Thyroid gland (tissue), 4 donors: ENCODE results near the gene ADCY5.

Experiments
- POLR2A ChIP-seq, 2 donors: fragments of 450-650 bp; IDR thresholded peaks; one replicate each; pipeline ENCODE4 v1.6.1; 2017; ENCODE audit warnings: antibody characterized with exemption in 2 of 2, mild to moderate bottlenecking in 2 of 2, moderate library complexity in 1 of 2
- TF ChIP-seq, protein P1 (sequence below), 6 experiments: fragments of 200-600 bp in 3 of 6; fragments of 450-650 bp in 3 of 6; sonication (generic) in 3 of 6; IDR thresholded peaks; one replicate each; pipeline ENCODE4 v1.5.1; 2016 to 2019; ENCODE audit warnings: antibody characterized with exemption in 6 of 6, mild to moderate bottlenecking in 2 of 6, inconsistent platforms in 1 of 6, moderate library complexity in 1 of 6

- TF ChIP-seq, protein P1, sequence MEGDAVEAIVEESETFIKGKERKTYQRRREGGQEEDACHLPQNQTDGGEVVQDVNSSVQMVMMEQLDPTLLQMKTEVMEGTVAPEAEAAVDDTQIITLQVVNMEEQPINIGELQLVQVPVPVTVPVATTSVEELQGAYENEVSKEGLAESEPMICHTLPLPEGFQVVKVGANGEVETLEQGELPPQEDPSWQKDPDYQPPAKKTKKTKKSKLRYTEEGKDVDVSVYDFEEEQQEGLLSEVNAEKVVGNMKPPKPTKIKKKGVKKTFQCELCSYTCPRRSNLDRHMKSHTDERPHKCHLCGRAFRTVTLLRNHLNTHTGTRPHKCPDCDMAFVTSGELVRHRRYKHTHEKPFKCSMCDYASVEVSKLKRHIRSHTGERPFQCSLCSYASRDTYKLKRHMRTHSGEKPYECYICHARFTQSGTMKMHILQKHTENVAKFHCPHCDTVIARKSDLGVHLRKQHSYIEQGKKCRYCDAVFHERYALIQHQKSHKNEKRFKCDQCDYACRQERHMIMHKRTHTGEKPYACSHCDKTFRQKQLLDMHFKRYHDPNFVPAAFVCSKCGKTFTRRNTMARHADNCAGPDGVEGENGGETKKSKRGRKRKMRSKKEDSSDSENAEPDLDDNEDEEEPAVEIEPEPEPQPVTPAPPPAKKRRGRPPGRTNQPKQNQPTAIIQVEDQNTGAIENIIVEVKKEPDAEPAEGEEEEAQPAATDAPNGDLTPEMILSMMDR (IDR thresholded peaks at IDR 0.05) = no peak
- no peak for TF ChIP-seq POLR2A (IDR thresholded peaks at IDR 0.05)
Measured at GRCh38 chr3:123486460-123486859, 37.6 kb upstream of the ADCY5 start.
